Measurements from ENCODE around the gene SGPL1. TPM values are rescaled to one million over a fixed set of nuclear protein-coding genes. Genes with fewer than 3 reads are reported as not detected.

SGPL1 gene
- total RNA-seq, 1 donor from 2014 or later: 98.9 TPM

GRCh38 chr10:70879207-70879606 is 63.5 kb downstream of the SGPL1 start:
- no peak for DNase-seq
- Mint-ChIP-seq H3K36me3 (ENCODE audit: low read depth) (peaks cover 48% of the 10 kb centered on the region), H3K27me3 (no peaks in the 10 kb centered on the region), H3K4me3 (no peak overlapping the region), H3K4me1 (peaks cover 11% of the 10 kb centered on the region), H3K27ac (peak overlapping the region; percentile 21), H3K9me3 (no peaks in the 10 kb centered on the region)
- intact Hi-C loops (cut with micrococcal nuclease): no loop called here

GRCh38 chr10:70880077-70880534 is 64.4 kb downstream of the SGPL1 start:
- peak; percentile 92 for DNase-seq
- Mint-ChIP-seq H3K4me3 (no peak overlapping the region), H3K9me3 (no peaks in the 10 kb centered on the region), H3K27ac (no peak overlapping the region), H3K36me3 (ENCODE audit: low read depth) (peaks cover 51% of the 10 kb centered on the region), H3K4me1 (peaks cover 11% of the 10 kb centered on the region), H3K27me3 (no peaks in the 10 kb centered on the region)
- intact Hi-C loops (cut with micrococcal nuclease): loop anchor here (1.0 to 10.0 kb wide), 3 partner anchors 65 to 405 kb away; partner anchors contain the start of genes PALD1 and SGPL1

- Mint-ChIP-seq H3K27ac (no peak overlapping the region), H3K4me1 (peaks cover 24% of the 10 kb centered on the region), H3K36me3 (ENCODE audit: low read depth) (peaks cover 27% of the 10 kb centered on the region), H3K27me3 (no peaks in the 10 kb centered on the region), H3K9me3 (no peaks in the 10 kb centered on the region), H3K4me3 (no peak overlapping the region)
- intact Hi-C loops (cut with micrococcal nuclease): loop anchor here (10.0 kb wide), 1 partner anchor 410 kb away; the partner anchor contains the start of gene PALD1
- DNase-seq: no peak
Measured at GRCh38 chr10:70884741-70885140, 69.0 kb downstream of the SGPL1 start.

GRCh38 chr10:70885481-70885880 is 69.7 kb downstream of the SGPL1 start:
- intact Hi-C loops (cut with micrococcal nuclease): loop anchor here (10.0 kb wide), 1 partner anchor 411 kb away; the partner anchor contains the start of gene PALD1
- H3K4me1 Mint-ChIP-seq: peaks cover 21% of the 10 kb centered on the region
- no peak overlapping the region for H3K4me3 Mint-ChIP-seq
- no peak for DNase-seq
- H3K9me3 Mint-ChIP-seq: no peaks in the 10 kb centered on the region
- peaks cover 23% of the 10 kb centered on the region for H3K36me3 Mint-ChIP-seq (ENCODE audit: low read depth)
- no peak overlapping the region for H3K27ac Mint-ChIP-seq
- H3K27me3 Mint-ChIP-seq: no peaks in the 10 kb centered on the region

GRCh38 chr10:70885931-70886903 is 70.5 kb downstream of the SGPL1 start:
- H3K27me3 Mint-ChIP-seq: no peaks in the 10 kb centered on the region
- intact Hi-C loops (cut with micrococcal nuclease): loop anchor here (10.0 kb wide), 1 partner anchor 411 kb away; the partner anchor contains the start of gene PALD1
- no peaks in the 10 kb centered on the region for H3K9me3 Mint-ChIP-seq
- DNase-seq: no peak
- peak overlapping the region; percentile 56 for H3K27ac Mint-ChIP-seq
- H3K4me1 Mint-ChIP-seq: peaks cover 21% of the 10 kb centered on the region
- H3K4me3 Mint-ChIP-seq: peak overlapping the region; percentile 23
- peaks cover 23% of the 10 kb centered on the region for H3K36me3 Mint-ChIP-seq (ENCODE audit: low read depth)

GRCh38 chr10:70886921-70887665 is 71.3 kb downstream of the SGPL1 start:
- intact Hi-C loops (cut with micrococcal nuclease): loop anchor here (10.0 kb wide), 1 partner anchor 412 kb away; the partner anchor contains the start of gene PALD1
- Mint-ChIP-seq H3K4me1 (peaks cover 21% of the 10 kb centered on the region), H3K4me3 (peak overlapping the region; percentile 82), H3K9me3 (no peaks in the 10 kb centered on the region), H3K27me3 (no peaks in the 10 kb centered on the region), H3K36me3 (ENCODE audit: low read depth) (peaks cover 23% of the 10 kb centered on the region), H3K27ac (peak overlapping the region; percentile 73)
- no peak for DNase-seq

- intact Hi-C loops (cut with micrococcal nuclease): loop anchor here (10.0 kb wide), 1 partner anchor 413 kb away; the partner anchor contains the start of gene PALD1
Measured at GRCh38 chr10:70887804-70888800, 72.4 kb downstream of the SGPL1 start, which contains the start of gene PCBD1. TSS of gene PCBD1 (minus strand) at chr10:70888565. CDS start at chr10:70888533, 32 bp downstream.

GRCh38 chr10:70889291-70889690 is 73.5 kb downstream of the SGPL1 start:
- Mint-ChIP-seq H3K4me3 (peak overlapping the region; percentile 82), H3K4me1 (peaks cover 25% of the 10 kb centered on the region), H3K27ac (peak overlapping the region; percentile 88), H3K36me3 (ENCODE audit: low read depth) (peaks cover 11% of the 10 kb centered on the region), H3K27me3 (peaks cover under 1% of the 10 kb centered on the region), H3K9me3 (no peaks in the 10 kb centered on the region)
- intact Hi-C loops (cut with micrococcal nuclease): loop anchor here (10.0 kb wide), 1 partner anchor 414 kb away; the partner anchor contains the start of gene PALD1
- DNase-seq: no peak

More at GRCh38 chr10:70887804-70888800, 72.4 kb downstream of the SGPL1 start, which contains the start of gene PCBD1:
- Mint-ChIP-seq H3K27ac (peak within 1 kb of the TSS; percentile 88), H3K36me3 (ENCODE audit: low read depth) (peaks cover 22% of the 10 kb centered on the region), H3K27me3 (no peaks in the 10 kb centered on the region), H3K9me3 (no peaks in the 10 kb centered on the region), H3K4me3 (peak within 1 kb of the TSS; percentile 82), H3K4me1 (peaks cover 23% of the 10 kb centered on the region)
- DNase-seq: peak; percentile 94

- peaks cover 25% of the 10 kb centered on the region for H3K4me1 Mint-ChIP-seq
- no peaks in the 10 kb centered on the region for H3K9me3 Mint-ChIP-seq
- intact Hi-C loops (cut with micrococcal nuclease): no loop called here
- H3K4me3 Mint-ChIP-seq: no peak overlapping the region
- H3K36me3 Mint-ChIP-seq (ENCODE audit: low read depth): peaks cover 3% of the 10 kb centered on the region
- DNase-seq: no peak
- H3K27me3 Mint-ChIP-seq: peaks cover 2% of the 10 kb centered on the region
- H3K27ac Mint-ChIP-seq: no peak overlapping the region
Measured at GRCh38 chr10:70890917-70891431, 75.2 kb downstream of the SGPL1 start.

- H3K36me3 Mint-ChIP-seq (ENCODE audit: low read depth): no peaks in the 10 kb centered on the region
- no peak overlapping the region for H3K27ac Mint-ChIP-seq
- peaks cover 20% of the 10 kb centered on the region for H3K4me1 Mint-ChIP-seq
- H3K27me3 Mint-ChIP-seq: peaks cover 2% of the 10 kb centered on the region
- no peak for DNase-seq
- H3K4me3 Mint-ChIP-seq: no peak overlapping the region
- intact Hi-C loops (cut with micrococcal nuclease): no loop called here
- no peaks in the 10 kb centered on the region for H3K9me3 Mint-ChIP-seq
Measured at GRCh38 chr10:70891627-70892026, 75.9 kb downstream of the SGPL1 start.

- DNase-seq: no peak
- Mint-ChIP-seq H3K9me3 (no peaks in the 10 kb centered on the region), H3K4me3 (no peak overlapping the region), H3K36me3 (ENCODE audit: low read depth) (no peaks in the 10 kb centered on the region), H3K27ac (no peak overlapping the region), H3K4me1 (peaks cover 14% of the 10 kb centered on the region), H3K27me3 (peaks cover 2% of the 10 kb centered on the region)
- intact Hi-C loops (cut with micrococcal nuclease): no loop called here
Measured at GRCh38 chr10:70892631-70893030, 76.9 kb downstream of the SGPL1 start.

GRCh38 chr10:70893227-70894006 is 77.7 kb downstream of the SGPL1 start:
- Mint-ChIP-seq H3K36me3 (ENCODE audit: low read depth) (no peaks in the 10 kb centered on the region), H3K4me1 (peaks cover 14% of the 10 kb centered on the region), H3K9me3 (no peaks in the 10 kb centered on the region), H3K27me3 (peaks cover 2% of the 10 kb centered on the region), H3K4me3 (no peak overlapping the region), H3K27ac (no peak overlapping the region)
- intact Hi-C loops (cut with micrococcal nuclease): no loop called here
- no peak for DNase-seq
